Keratinocyte (primary cell): ENCODE measurements around the gene NXN. TPM values are rescaled to one million over a fixed set of nuclear protein-coding genes. Genes with fewer than 3 reads are reported as not detected.
"Not testable (repeated sequence)": the region's sequence is repeated elsewhere in the genome, so short reads cannot be mapped to it uniquely, and the experiment has no call there.

Source experiments
- DNase-seq: peaks from one replicate; pipeline ENCODE4 v3.0.0-alpha.2; 2011; ENCODE audit warnings: low read depth, missing footprints, low spot score
- FAIRE-seq: peaks from 2 replicates; lab custom pipeline; 2011; peaks lifted over from hg19 to GRCh38; lab: Jason Lieb, UNC
- H2AFZ ChIP-seq: 2 replicates; pipeline ENCODE4 v1.6.0; 2012; ENCODE audit warnings: low read length, control low read depth, inconsistent platforms; ENCODE audit not compliant: control insufficient read depth
- H3K27ac ChIP-seq: 2 replicates; pipeline ENCODE4 v1.5.1; 2011; ENCODE audit warnings: low read length; ENCODE audit not compliant: control insufficient read depth, insufficient read depth
- H3K27me3 ChIP-seq: 3 replicates; pipeline ENCODE4 v1.6.0; 2011; ENCODE audit warnings: low read length; ENCODE audit not compliant: control insufficient read depth, insufficient read depth; ENCODE audit errors: extremely low read depth
- H3K36me3 ChIP-seq, 2 experiments: 2 replicates in 1 of 2; 3 replicates in 1 of 2; pipeline ENCODE4 v1.5.1; 2011; ENCODE audit warnings: low read length in 2 of 2, mild to moderate bottlenecking in 1 of 2; ENCODE audit not compliant: control insufficient read depth in 2 of 2, insufficient read depth in 2 of 2; ENCODE audit errors: extremely low read depth in 1 of 2
- H3K4me1 ChIP-seq: 3 replicates; pipeline ENCODE4 v1.5.1; 2011; ENCODE audit warnings: low read length; ENCODE audit not compliant: control insufficient read depth, insufficient read depth; ENCODE audit errors: extremely low read depth
- H3K4me2 ChIP-seq: 3 replicates; pipeline ENCODE4 v1.6.0; 2011; ENCODE audit warnings: low read depth, low read length; ENCODE audit not compliant: control insufficient read depth, insufficient read depth; ENCODE audit errors: extremely low read depth
- H3K4me3 ChIP-seq, 3 experiments: fragments of 200-600 bp in 1 of 3; sonication (generic) in 1 of 3; 2 replicates in 2 of 3; 3 replicates in 1 of 3; pipeline ENCODE4 v1.5.1; 2011 to 2016; ENCODE audit warnings: low read length in 3 of 3, mild to moderate bottlenecking in 3 of 3, control low read depth in 2 of 3, inconsistent platforms in 1 of 3, low read depth in 1 of 3, mixed read lengths in 1 of 3, mixed run types in 1 of 3, moderate library complexity in 1 of 3; ENCODE audit not compliant: control insufficient read depth in 2 of 3, insufficient read depth in 2 of 3; ENCODE audit errors: extremely low read depth in 1 of 3
- H3K79me2 ChIP-seq: 2 replicates; pipeline ENCODE4 v1.6.0; 2012; ENCODE audit warnings: low read length; ENCODE audit not compliant: control insufficient read depth, insufficient read depth
- H3K9ac ChIP-seq: 3 replicates; pipeline ENCODE4 v1.6.0; 2011; ENCODE audit warnings: low read length; ENCODE audit not compliant: control insufficient read depth, insufficient read depth; ENCODE audit errors: extremely low read depth
- H3K9me1 ChIP-seq: 3 replicates; pipeline ENCODE4 v1.6.0; 2011; ENCODE audit warnings: low read length; ENCODE audit not compliant: control insufficient read depth, insufficient read depth; ENCODE audit errors: extremely low read depth
- H3K9me3 ChIP-seq: 2 replicates; pipeline ENCODE4 v1.5.1; 2012; ENCODE audit warnings: low read depth, low read length; ENCODE audit not compliant: control insufficient read depth
- H4K20me1 ChIP-seq: 3 replicates; pipeline ENCODE4 v1.6.0; 2011; ENCODE audit warnings: low read length; ENCODE audit not compliant: control insufficient read depth, insufficient read depth; ENCODE audit errors: extremely low read depth
- CTCF ChIP-seq, 3 experiments: IDR thresholded peaks in 1 of 3; conservative IDR thresholded peaks in 1 of 3; optimal IDR thresholded peaks in 1 of 3; 2 replicates in 2 of 3; 3 replicates in 1 of 3; pipeline versions ENCODE3 to v1.5.1; 2011; ENCODE audit warnings: low read length in 3 of 3, mild to moderate bottlenecking in 3 of 3, moderate library complexity in 2 of 3, control low read depth in 1 of 3, inconsistent platforms in 1 of 3; ENCODE audit not compliant: insufficient read depth in 2 of 3; ENCODE audit errors: extremely low read depth in 1 of 3
- EZH2 ChIP-seq: IDR thresholded peaks from one replicate; pipeline ENCODE4 v1.6.1; 2012; ENCODE audit warnings: inconsistent platforms, mild to moderate bottlenecking, low read length, moderate library complexity
- dilution Hi-C: fragments of 300-500 bp; cut with MboI; formaldehyde crosslinking; loops from one replicate; pipeline ENCODE4 v1.7.0; 2020; ENCODE audit warnings: low sequenced_read_pairs; ENCODE audit not compliant: extremely low pct_ligation_motif_present
- polyA plus RNA-seq, 5 experiments: library from polyadenylated mRNA; depleted of rRNA in 3 of 5; stranded (reverse) in 3 of 5; stranded (forward) in 1 of 5; unstranded in 1 of 5; fragments of >200 nt; gene quantifications; 1 replicate in 1 of 5; 2 replicates in 3 of 5; 3 replicates in 1 of 5; pipeline versions ENCODE4 v1.2.1 to v1.2.3, GENCODE V29; 2011 to 2012; ENCODE audit warnings: missing spikeins in 2 of 5, low read depth in 1 of 5, low replicate concordance in 1 of 5

NXN gene
- polyA plus RNA-seq, 1 donor (not counting 4 experiments of a cell fraction or from before 2014, with no cell fraction given): 94.4 TPM

DNA sequence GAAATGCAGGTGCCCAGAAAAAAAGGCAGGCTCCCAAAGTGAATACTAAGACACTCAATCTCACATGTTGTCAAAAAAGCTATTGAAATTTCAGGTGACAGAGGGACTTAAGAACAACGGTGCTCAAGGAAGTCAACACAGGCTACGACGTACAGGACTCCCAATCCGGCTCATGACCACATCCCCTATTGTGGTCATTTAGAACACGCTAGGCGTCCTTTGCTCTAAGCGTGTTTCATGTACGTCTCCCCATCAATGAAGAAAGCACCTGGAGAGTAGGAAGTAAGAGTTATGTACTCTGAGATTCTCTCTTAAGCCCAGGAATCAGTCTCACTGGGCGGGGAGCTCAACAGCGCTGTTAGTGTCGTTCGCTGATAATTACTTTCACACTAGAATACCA, 103.3 kb downstream of the NXN start:
- TF ChIP-seq CTCF (optimal IDR thresholded peaks at IDR 0.05 in 1 of 3, IDR thresholded peaks at IDR 0.05 in 1 of 3, conservative IDR thresholded peaks at IDR 0.05 in 1 of 3; ENCODE audit: extremely low read depth in 1 of 3, insufficient read depth in 2 of 3, low read length in 3 of 3): no peak
- TF ChIP-seq EZH2: no peak
- Histone ChIP-seq H2AFZ (no peak overlapping the region), H3K27ac (no peak overlapping the region), H3K79me2 (peaks cover 60% of the 10 kb centered on the region), H3K36me3 (peaks cover 2 to 3% of the 10 kb centered on the region in 2 experiments), H3K9me1 (no peaks in the 10 kb centered on the region), H3K9me3 (no peaks in the 10 kb centered on the region), H3K9ac (no peak overlapping the region), H4K20me1 (no peaks in the 10 kb centered on the region), H3K27me3 (no peaks in the 10 kb centered on the region), H3K4me2 (no peak overlapping the region), H3K4me1 (peaks cover 23% of the 10 kb centered on the region), H3K4me3 (no peak overlapping the region)
- dilution Hi-C loops: no loop called here
- DNase-seq: no peak
- FAIRE-seq: no peak

GRCh38 chr17:874590-874989, 105.0 kb downstream of the NXN start:
- H2AFZ ChIP-seq, H3K27me3 ChIP-seq, FAIRE-seq, H3K4me2 ChIP-seq, H3K9ac ChIP-seq, DNase-seq, dilution Hi-C loops, H3K36me3 ChIP-seq, H3K4me3 ChIP-seq, H3K9me3 ChIP-seq, H3K9me1 ChIP-seq, H4K20me1 ChIP-seq, H3K27ac ChIP-seq: not testable (repeated sequence)
- Histone ChIP-seq H3K4me1 (peaks cover 17% of the 10 kb centered on the region), H3K79me2 (peaks cover 57% of the 10 kb centered on the region)

GRCh38 chr17:872855-873254, 106.7 kb downstream of the NXN start:
- H3K9me3 ChIP-seq: no peaks in the 10 kb centered on the region
- DNase-seq (no peak), FAIRE-seq (no peak)
- H3K4me2 ChIP-seq: no peak overlapping the region
- no peak for TF ChIP-seq EZH2
- TF ChIP-seq CTCF (optimal IDR thresholded peaks at IDR 0.05 in 1 of 3, IDR thresholded peaks at IDR 0.05 in 1 of 3, conservative IDR thresholded peaks at IDR 0.05 in 1 of 3; ENCODE audit: extremely low read depth in 1 of 3, insufficient read depth in 2 of 3, low read length in 3 of 3): no peak
- no peak overlapping the region for H3K9ac ChIP-seq
- H2AFZ ChIP-seq: no peak overlapping the region
- no peaks in the 10 kb centered on the region for H3K27me3 ChIP-seq
- peaks cover 64% of the 10 kb centered on the region for H3K79me2 ChIP-seq
- no peak overlapping the region for H3K27ac ChIP-seq
- peaks cover 3 to 4% of the 10 kb centered on the region in 2 experiments for H3K36me3 ChIP-seq
- no peak overlapping the region for H3K4me3 ChIP-seq
- H4K20me1 ChIP-seq: peaks cover 4% of the 10 kb centered on the region
- dilution Hi-C loops: no loop called here
- no peaks in the 10 kb centered on the region for H3K9me1 ChIP-seq
- peaks cover 18% of the 10 kb centered on the region for H3K4me1 ChIP-seq
